AG04450 (cell line): Measurements from ENCODE around the gene ARID3C. TPM values are rescaled to one million over a fixed set of nuclear protein-coding genes. Genes with fewer than 3 reads are reported as not detected.

ENCODE experiments used
- CTCF ChIA-PET: fragments of 300-600, 350-600 bp; formaldehyde crosslinking; extraction: SDS; loops from one replicate; lab custom pipeline; 2022; ENCODE audit warnings: antibody characterized with exemption, inconsistent platforms; lab: Charles Lee
- POLR2A ChIA-PET: fragments of 350-600 bp; formaldehyde crosslinking; extraction: SDS; loops from one replicate; lab custom pipeline; 2021; ENCODE audit warnings: antibody characterized with exemption, inconsistent platforms; lab: Yijun Ruan, JAX
- DNase-seq: peaks from one replicate; pipeline ENCODE4 v3.0.0-alpha.2; 2011; ENCODE audit warnings: low read depth, low spot score
- H3K27ac ChIP-seq: one replicate; pipeline ENCODE4 v1.5.1; 2012; ENCODE audit warnings: low read depth, low read length, control low read depth
- H3K27me3 ChIP-seq: one replicate; pipeline ENCODE4 v1.6.0; 2012; ENCODE audit warnings: low read length; ENCODE audit not compliant: control insufficient read depth, insufficient read depth
- H3K4me3 ChIP-seq: 2 replicates; pipeline ENCODE4 v1.5.1; 2011; ENCODE audit warnings: mild to moderate bottlenecking, low read depth, low read length, control low read depth
- H3K9me3 ChIP-seq: 2 replicates; pipeline ENCODE4 v1.5.1; 2012; ENCODE audit warnings: low read length; ENCODE audit not compliant: control insufficient read depth, insufficient read depth
- polyA plus RNA-seq: library from polyadenylated mRNA; depleted of rRNA; stranded (reverse); fragments of >200 nt; gene quantifications from 2 replicates; pipeline ENCODE4 v1.2.3, GENCODE V29; 2011
- TF ChIP-seq, protein P1 (sequence below): IDR thresholded peaks from 2 replicates; pipeline ENCODE4 v1.5.1; 2011; ENCODE audit warnings: low read depth, low read length, control low read depth, inconsistent platforms

Gene ARID3C
- polyA plus RNA-seq, 1 experiment = not detected

DNA sequence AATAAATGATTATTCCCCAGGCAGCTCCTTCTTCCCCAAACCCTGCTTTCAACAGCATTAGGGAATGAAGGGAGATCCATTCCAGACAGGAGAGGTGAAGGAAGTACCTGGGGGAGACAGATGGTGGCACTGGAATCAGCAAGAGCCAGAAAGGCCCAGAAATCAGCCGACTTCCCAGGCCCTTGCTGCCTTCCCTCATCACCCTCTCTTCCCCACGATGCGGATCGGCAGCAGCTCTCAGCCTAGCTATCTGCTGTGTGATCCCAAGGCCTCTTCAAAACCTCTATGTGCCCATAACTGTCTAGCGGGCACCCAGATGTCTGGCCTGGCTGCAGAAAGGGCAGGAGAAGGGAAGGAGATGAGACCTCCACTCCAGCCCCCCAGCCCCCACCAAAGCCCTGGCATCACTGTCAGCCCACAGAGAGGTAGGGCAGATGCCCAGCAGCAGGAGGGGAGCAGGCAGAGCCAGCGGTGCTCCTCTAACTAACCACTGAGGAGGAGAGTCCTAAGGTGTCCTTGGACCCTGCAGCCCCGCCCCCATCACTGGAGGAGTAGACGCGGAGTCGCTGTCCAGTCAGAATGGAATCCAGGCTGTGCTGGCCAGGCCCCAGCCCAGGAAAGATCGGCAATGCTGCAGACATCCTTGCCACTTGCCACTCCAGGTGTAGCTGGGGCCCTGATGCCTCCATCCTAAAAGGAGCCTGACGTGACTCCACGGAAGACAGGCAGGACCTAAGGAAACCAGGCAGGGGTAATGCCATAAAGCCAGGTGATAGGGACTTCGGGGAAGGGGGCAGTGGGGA is 52.1 kb downstream of the ARID3C start:
- Histone ChIP-seq H3K27me3 (peaks cover 89% of the 10 kb centered on the region), H3K4me3 (no peak overlapping the region), H3K9me3 (no peaks in the 10 kb centered on the region; the same call in 1 of the 2 replicates), H3K27ac (no peak overlapping the region)
- ChIA-PET POLR2A (no interaction called here), CTCF (interaction anchor here (0.8 to 6.6 kb wide), 4 partner anchors 15 to 173 kb away, joined by 3 to 42 read pairs (median 4); no protein-coding TSS in a partner anchor)
- no peak for DNase-seq
- TF ChIP-seq, protein P1, sequence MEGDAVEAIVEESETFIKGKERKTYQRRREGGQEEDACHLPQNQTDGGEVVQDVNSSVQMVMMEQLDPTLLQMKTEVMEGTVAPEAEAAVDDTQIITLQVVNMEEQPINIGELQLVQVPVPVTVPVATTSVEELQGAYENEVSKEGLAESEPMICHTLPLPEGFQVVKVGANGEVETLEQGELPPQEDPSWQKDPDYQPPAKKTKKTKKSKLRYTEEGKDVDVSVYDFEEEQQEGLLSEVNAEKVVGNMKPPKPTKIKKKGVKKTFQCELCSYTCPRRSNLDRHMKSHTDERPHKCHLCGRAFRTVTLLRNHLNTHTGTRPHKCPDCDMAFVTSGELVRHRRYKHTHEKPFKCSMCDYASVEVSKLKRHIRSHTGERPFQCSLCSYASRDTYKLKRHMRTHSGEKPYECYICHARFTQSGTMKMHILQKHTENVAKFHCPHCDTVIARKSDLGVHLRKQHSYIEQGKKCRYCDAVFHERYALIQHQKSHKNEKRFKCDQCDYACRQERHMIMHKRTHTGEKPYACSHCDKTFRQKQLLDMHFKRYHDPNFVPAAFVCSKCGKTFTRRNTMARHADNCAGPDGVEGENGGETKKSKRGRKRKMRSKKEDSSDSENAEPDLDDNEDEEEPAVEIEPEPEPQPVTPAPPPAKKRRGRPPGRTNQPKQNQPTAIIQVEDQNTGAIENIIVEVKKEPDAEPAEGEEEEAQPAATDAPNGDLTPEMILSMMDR = no peak

DNA sequence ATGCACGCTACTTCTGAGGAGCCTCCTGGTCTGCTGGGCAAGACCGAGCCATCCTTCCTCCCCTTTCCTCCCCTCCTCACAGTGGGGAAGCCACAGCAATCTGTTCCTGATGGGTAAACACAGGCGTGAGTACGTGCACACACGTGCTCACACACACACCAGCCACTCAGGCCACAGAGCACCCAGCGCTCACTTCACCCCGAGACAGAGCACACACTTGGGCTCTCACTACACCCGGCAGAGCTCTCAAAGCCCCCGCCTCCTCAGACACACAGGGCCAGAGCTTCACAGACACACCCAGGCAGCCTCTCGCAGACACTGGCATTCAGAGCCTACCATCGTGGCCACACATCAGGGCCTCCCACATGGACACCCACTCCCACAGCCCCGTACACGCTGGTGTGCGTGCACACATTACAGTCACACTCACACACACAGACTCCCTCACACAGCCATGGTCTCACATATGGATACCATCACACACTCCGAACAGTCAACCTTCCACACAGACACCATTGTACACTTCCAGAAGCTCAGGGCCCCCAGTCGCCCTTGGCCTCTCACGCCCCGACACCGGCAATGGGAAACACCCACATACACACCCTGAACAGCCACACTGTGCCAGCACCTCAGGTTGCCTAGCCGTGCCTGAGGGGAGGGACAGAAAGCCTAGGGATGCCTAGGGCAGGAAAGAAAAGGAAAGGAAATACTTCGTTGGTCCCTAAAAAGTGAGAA is 52.8 kb downstream of the ARID3C start:
- POLR2A ChIA-PET = no interaction called here
- no peak overlapping the region for H3K27ac ChIP-seq
- TF ChIP-seq, protein P1 = no peak
- no peak for DNase-seq
- peaks cover 88% of the 10 kb centered on the region for H3K27me3 ChIP-seq
- no peak overlapping the region for H3K4me3 ChIP-seq
- no peaks in the 10 kb centered on the region; the same call in 1 of the 2 replicates for H3K9me3 ChIP-seq
- CTCF ChIA-PET = interaction anchor here (0.9 to 6.6 kb wide), 3 partner anchors 16 to 172 kb away, joined by 3 to 42 read pairs (median 4); no protein-coding TSS in a partner anchor

DNA sequence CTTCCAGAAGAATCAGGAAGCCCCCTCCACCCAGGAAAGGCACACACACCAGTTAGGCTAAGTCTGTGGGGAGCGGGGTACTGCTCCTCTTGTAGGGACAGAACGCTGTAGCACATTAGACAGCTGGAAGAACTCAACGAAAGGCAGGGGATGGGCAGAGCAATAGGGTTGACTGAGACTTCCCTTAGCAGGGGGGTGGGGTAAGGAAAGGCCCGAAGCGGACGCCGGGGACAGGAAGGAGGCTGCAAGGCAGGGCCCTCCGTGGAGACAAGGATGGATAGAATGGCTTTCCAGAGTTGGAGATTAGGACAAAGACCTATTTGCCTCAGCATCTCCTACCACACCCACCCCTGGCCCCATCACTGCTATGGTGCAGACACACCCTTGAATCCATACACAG is 53.6 kb downstream of the ARID3C start:
- H3K4me3 ChIP-seq = no peak overlapping the region
- ChIA-PET POLR2A (no interaction called here), CTCF (interaction anchor here (0.9 to 1.1 kb wide), 2 partner anchors 28 to 172 kb away, joined by 3 to 4 read pairs; no protein-coding TSS in a partner anchor)
- H3K27ac ChIP-seq = no peak overlapping the region
- DNase-seq = no peak
- TF ChIP-seq, protein P1 = no peak
- H3K9me3 ChIP-seq = no peaks in the 10 kb centered on the region; the same call in 1 of the 2 replicates
- peaks cover 86% of the 10 kb centered on the region for H3K27me3 ChIP-seq

DNA sequence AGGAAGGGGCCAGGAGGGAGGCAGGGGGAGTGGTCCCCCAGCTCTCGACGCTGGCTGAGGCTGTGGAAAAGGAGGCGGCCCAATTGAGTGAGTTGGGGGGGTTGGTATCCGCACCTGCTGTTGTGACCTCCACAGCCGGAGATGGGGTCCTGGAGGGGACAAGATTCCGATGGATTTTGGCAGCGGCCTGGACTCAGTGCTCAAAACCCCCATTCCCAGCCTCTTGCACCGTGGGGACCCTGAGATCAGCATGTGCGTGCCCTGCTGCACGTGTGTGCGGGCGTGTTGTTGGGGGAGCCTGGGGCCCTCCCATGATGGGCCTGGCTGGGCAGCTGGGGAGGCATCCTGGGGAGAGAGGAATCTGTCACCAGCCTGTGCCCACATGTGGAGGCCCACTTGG is 54.3 kb downstream of the ARID3C start:
- Histone ChIP-seq H3K4me3 (no peak overlapping the region), H3K9me3 (no peaks in the 10 kb centered on the region; the same call in 1 of the 2 replicates), H3K27me3 (peaks cover 86% of the 10 kb centered on the region), H3K27ac (no peak overlapping the region)
- POLR2A ChIA-PET = no interaction called here
- TF ChIP-seq, protein P1 = no peak
- no peak for DNase-seq
- CTCF ChIA-PET = no interaction called here
